LoVo (cell line): Measurements from ENCODE around the gene TMEM154.

Experiments used
- DNase-seq: peaks from one replicate; pipeline ENCODE4 v3.0.0-alpha.2; 2016; ENCODE audit warnings: low spot score

Gene TMEM154

GRCh38 chr4:152591396-152591795 lies 88.4 kb downstream of the TMEM154 start:
- no peak for DNase-seq

DNA sequence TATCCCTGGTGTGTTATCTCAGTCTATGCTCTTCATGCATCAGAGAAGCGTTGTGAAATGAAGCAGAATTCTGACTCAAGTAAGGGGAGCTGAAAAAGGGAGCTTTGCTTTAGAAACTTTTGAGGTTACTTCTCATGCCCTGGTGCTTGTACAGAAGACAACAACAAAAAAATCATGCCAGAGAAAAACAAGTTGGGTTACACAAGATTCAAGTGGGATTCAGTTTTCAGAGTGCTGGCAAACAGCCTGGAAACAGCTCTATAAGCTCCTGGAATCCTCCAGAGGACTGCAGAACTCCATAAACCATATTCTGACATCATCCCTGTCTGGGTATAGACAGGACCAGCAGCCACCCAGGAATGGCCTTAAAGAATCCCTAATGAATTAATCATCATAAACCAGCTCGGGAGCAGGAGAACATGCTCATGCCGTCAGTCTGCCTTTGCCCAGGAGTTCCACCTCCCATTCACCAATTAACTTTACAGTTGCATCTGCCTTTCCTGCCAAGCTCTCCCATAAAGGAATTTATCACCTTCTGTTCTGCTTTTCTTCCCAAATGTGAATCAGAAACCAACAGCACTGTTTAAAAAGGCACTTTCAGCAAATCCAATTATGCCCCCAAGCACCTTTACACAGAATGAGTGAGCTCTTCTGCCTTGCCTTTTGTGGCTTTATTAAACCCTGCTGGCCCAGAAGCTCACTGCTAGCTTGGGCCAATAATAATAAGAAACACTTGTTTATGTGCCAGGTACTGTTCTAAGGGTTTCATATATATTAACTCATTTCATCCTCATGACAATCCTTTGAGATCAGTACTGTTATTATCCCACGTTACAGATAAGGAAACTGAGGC lies 89.4 kb downstream of the TMEM154 start:
- no peak for DNase-seq

GRCh38 chr4:152588869-152589268 lies 90.9 kb downstream of the TMEM154 start:
- no peak for DNase-seq

- no peak for DNase-seq
These were observed 92.7 kb downstream of the TMEM154 start for GRCh38 chr4:152587127-152587526.

GRCh38 chr4:152586668-152587067 lies 93.1 kb downstream of the TMEM154 start:
- peak; percentile 24 for DNase-seq

GRCh38 chr4:152585023-152585441 lies 94.8 kb downstream of the TMEM154 start:
- DNase-seq = no peak

DNA sequence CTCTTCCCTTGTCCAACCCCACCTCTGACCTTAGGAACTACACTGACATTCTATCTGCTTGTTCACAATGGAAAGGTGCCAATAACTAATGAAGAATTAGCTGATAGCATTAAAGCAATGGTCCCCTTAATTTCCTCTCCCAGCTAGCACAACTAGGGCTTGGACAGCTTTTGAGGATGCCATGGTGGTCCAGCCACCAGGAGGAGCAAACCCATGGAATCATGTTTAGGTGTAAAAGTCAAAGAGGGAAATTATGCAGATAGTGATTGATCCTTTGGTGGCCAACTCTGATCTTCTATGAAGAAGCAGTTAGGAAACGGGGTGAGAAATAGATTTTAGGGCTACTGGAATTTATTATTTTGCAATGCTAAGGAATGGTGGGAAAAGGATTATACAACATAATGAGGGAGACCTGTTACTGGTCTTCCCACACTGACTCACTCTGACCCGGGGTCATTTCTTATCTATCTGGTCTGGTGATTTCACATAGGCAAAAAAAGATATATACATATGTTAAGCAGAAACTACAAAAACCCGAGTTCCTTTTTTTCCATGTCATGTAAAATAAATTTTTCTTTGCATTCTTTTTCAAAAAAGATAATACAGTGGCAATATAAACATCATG lies 98.1 kb downstream of the TMEM154 start:
- no peak for DNase-seq

- no peak for DNase-seq
These were observed 99.9 kb downstream of the TMEM154 start for GRCh38 chr4:152579916-152580315.

DNA sequence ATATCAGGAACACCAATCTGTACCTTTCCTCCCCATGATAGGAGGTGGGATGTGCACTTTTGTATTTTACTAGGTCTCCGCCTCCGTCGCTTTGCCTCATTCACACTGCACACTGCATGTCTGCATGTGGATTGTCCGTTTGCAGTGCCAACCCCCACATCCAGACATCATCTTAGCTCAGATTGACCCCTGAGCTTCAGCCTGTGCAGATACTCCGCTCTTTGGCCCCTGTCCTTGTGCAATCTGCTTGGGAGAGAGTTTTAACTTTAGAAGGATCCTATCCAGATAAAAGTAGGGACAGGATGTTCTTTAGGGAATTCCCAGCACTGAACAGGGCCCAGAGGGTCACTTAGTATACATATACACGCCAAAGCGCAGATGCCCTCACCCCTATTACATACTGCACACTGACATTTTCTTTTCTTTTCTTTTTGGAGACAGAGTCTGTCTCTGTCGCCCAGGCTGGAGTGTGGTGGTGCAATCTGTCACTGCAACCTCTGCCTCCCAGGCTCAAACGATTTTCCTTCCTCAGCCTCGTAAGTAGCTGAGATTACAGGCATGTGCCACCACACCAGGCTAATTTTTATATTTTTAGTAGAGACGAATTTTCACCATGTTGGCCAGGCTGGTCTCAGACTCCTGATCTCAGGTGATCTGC lies 100.6 kb downstream of the TMEM154 start:
- no peak for DNase-seq

DNA sequence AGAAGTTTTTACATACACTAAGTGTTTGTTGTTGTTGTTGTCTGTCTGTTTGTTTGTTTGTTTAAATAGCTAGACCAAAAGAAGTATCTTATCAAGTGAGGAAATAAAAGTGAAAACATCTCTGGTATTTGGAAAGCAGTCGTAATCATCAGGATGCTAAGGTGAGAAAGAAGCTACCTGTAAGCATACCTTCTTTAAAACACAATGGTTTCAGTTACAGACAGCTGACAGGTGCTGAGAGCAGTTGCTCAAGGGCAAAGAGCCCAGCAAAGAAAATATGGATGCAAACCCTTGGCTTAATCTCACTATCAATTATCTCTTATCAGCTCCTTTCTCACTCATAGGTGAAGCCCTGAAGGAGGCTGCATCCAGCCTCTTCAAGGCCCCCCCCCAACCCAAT lies 101.1 kb downstream of the TMEM154 start:
- DNase-seq = no peak

- no peak for DNase-seq
These were observed 101.9 kb downstream of the TMEM154 start for GRCh38 chr4:152577708-152578396.

DNA sequence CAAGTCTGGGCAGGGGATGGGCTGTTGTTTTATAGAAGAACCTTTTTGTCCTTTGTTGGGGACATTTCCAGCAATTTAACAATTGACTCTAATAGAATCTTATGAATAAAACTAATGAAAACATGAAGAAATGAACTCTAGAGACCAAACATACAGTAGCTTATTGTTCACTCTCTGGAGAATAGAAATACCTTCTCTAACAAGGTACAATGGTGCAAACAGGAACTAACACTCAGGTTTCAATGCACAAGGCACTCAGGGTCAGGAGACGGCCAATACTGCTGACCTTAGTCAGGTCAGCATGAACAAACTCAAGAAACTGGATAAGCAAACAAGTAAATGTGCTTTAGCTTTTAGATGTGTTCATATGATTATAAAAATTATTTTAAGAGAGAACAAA lies 104.3 kb downstream of the TMEM154 start:
- DNase-seq = no peak

GRCh38 chr4:152573861-152574260 lies 105.9 kb downstream of the TMEM154 start:
- DNase-seq = no peak

DNA sequence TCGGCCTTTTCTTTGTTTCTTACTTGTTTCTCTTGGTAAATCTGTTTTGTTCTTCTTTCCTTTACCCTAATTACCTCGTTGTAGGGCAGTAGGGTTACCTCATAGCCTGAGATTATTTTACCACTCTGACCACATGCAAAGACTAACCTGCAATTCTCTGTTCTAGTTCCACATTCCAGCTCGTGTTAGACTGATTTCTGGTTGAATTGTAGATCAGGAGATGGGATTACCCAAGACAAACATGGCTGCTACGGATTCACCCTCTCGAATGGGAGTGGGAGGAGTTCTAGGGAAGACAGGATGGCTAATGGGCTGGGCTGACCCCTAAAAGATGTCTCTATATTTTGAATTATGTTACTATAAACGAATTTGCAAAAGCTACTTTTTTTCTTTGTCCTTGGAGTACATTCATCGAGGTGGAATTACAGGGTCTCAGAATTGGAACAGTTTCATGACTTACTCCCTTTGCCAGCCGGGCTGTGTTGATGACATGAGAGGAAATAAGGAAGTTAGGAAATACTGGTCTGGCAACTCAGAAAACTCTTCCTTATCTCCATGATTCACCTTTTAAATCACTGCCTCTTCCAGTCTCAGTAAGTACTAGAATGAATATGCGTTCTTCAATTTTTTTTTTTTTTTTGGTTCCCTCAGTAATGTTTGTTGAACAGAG lies 107.2 kb downstream of the TMEM154 start:
- DNase-seq = peak; percentile 53

DNA sequence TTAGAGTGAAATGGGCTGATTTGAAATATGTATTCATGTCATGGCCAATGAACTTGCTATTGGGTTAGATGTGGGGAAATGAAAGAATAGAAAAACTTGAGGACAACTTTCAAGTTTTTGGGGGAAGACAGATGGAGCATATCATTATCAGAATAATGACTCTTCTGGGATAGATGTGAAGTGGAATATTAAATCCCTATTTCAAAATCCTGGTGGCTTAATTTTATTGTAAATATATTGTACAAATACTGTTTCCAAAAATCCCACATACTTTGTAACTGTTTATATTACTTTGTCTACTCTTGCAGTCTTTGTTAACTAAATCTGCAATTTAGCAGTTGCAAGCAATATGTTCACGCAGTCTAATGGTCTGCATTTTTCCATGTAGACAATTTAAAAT lies 108.0 kb downstream of the TMEM154 start:
- DNase-seq = no peak

DNA sequence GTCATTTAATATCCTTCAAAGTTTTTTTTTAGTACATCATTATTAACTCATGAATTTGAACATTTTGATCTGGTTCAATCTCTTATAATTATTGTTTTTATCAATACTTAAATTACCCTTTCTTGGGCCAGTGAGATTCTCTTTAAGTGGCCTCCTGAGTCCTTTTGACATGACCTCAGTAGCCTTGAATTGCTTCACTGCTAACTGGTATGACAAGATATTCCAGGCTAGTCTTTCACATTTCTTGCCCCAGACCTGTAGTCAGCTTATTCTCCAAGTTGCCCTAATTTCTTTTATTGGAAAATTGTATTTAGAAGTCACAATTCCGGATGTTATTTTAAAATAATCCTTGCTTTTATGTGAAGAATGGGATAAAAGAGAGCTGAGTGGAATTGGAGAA lies 108.5 kb downstream of the TMEM154 start:
- no peak for DNase-seq
